SK-N-SH (cell line): Measurements from ENCODE around the gene MBD3L2.

ENCODE experiments used
- EP300 ChIP-seq, 2 experiments: IDR thresholded peaks; 2 replicates each; pipeline versions ENCODE4 v1.4.0 to v1.6.1; 2012; ENCODE audit warnings: borderline replicate concordance in 1 of 2, low read depth in 1 of 2, low read length in 1 of 2
- YY1 ChIP-seq: IDR thresholded peaks from 2 replicates; pipeline ENCODE4 v1.4.0; 2012; ENCODE audit warnings: low read depth, mild to moderate bottlenecking
- TF ChIP-seq, protein P1 (sequence below): fragments of 200-600 bp; sonication (generic); IDR thresholded peaks from 2 replicates; pipeline ENCODE4 v1.6.1; 2017; ENCODE audit warnings: antibody characterized with exemption, mild to moderate bottlenecking, moderate library complexity
- TF ChIP-seq, protein P2 (sequence below): IDR thresholded peaks from 2 replicates; pipeline ENCODE4 v1.4.0; 2012; ENCODE audit warnings: low read depth, borderline replicate concordance

DNA sequence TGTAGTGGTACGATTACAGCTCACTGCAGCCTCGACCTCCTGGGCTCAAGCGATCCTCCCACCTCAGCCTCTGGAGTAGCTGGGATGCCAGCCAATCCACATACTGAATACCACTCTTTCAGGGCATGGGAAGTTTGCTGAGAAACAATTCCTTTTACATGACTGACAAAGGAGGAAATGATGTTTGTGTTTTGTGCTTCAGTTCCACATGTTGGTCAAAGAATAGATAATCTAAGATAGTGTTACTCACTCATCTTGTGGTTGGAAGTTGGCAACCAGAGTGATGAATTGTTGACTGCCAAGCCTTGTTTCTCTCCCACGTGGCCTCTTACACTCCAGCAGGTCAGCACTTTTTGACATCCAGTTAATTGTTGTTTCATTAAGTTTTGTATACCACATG, 35.4 kb upstream of the MBD3L2 start:
- TF ChIP-seq EP300 (IDR thresholded peaks at IDR 0.05; ENCODE audit: borderline replicate concordance in 1 of 2, low read depth in 1 of 2, low read length in 1 of 2) (no peak), YY1 (no peak)
- TF ChIP-seq, protein P1, sequence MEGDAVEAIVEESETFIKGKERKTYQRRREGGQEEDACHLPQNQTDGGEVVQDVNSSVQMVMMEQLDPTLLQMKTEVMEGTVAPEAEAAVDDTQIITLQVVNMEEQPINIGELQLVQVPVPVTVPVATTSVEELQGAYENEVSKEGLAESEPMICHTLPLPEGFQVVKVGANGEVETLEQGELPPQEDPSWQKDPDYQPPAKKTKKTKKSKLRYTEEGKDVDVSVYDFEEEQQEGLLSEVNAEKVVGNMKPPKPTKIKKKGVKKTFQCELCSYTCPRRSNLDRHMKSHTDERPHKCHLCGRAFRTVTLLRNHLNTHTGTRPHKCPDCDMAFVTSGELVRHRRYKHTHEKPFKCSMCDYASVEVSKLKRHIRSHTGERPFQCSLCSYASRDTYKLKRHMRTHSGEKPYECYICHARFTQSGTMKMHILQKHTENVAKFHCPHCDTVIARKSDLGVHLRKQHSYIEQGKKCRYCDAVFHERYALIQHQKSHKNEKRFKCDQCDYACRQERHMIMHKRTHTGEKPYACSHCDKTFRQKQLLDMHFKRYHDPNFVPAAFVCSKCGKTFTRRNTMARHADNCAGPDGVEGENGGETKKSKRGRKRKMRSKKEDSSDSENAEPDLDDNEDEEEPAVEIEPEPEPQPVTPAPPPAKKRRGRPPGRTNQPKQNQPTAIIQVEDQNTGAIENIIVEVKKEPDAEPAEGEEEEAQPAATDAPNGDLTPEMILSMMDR: no peak
- TF ChIP-seq, protein P2, sequence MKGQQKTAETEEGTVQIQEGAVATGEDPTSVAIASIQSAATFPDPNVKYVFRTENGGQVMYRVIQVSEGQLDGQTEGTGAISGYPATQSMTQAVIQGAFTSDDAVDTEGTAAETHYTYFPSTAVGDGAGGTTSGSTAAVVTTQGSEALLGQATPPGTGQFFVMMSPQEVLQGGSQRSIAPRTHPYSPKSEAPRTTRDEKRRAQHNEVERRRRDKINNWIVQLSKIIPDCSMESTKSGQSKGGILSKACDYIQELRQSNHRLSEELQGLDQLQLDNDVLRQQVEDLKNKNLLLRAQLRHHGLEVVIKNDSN: no peak
